GM21381 (cell line): Measurements from ENCODE around the gene PLA2G6.

Experiments used
- ATAC-seq: cut with Tn5 transposase; IDR thresholded peaks from one replicate; pipeline ENCODE4 v1.9.1; 2021; ENCODE audit warnings: mild to moderate bottlenecking, moderate library complexity; ENCODE audit not compliant: unreplicated experiment

Gene PLA2G6

DNA sequence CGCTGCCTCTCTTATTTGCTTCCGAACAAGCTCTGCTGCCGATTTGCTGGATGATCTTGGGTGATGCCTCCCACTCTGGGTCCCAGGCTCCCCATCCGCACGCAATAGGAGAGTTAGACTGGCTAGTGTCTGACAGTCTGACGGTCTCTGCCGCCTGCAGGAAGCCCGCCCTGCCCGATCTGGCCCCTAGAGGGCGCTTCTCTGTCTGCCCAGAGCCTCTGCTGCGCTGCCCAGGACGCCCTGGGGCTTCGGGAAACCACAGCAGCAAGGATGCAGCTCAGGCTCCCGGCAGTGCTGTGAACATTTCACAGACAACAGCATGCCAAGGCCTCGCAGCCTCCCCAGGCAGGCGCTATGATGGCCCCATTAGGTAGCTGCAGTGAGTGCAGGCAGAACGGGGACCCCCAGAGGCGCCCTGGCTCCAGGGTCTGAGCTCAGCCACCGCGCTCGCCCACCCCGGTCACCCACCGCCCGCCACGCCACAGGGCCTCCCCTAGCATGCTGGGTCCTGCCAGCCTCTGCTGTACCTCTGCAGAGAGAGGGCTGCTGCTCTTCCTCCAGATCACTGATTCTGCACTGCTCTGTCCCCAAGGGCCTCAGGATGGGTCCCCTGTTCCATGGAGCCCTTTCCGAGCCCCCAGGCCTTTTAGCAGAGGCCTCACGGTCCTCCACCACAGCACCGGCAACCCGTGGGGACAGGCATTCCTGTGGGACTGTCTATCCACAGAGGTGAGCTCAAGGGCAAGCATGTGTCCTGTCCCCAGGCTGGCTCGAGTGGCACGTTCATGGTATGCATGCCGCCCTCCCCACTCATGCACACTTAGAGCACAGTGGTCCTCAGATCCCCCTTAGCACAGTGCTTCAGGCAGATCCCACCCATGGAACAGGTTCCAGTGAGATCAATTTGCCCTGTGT, 66.9 kb downstream of the PLA2G6 start:
- ATAC-seq, result no peak

DNA sequence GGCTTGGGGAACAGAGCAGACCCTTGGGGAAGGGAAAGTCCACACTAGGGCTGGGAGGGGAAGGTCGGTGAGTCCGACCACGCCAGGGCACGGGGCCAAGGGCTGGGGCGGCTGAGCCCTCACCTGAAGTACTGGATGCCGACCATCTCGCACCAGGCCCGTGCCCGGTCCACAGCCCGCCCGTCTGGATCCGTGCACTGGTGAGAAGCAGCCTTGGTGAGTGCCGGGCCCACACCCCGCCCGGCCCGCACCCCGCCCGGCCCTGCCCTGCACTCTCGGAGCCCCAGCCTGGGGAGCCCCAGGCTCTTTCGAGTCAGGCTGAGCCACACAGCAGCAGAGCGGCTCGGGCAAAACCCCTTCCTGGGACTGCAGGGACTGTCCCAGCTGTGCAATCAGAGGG, 69.2 kb downstream of the PLA2G6 start:
- ATAC-seq, result no peak

DNA sequence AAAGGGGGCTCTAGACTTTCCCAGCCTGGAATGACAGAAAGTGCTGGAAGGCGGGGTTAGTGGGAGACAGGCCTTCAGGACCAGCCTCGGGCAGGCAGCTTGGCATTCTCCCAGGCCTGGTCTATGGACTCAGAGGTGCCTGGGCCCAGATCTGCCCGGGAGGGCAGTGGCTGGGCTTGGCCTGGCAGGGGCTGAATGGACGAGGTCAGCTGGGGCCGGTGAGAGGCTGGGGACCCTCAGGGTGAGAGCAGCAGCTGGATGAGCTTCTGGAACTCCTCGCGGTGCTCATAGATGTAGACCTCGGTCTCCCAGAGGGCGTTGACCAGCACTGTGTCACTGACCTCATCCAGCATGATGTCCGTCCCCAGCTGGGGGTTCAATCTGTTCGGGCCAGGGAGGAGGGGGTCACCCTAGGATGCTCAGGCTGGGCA, 69.7 kb downstream of the PLA2G6 start:
- no peak for ATAC-seq

DNA sequence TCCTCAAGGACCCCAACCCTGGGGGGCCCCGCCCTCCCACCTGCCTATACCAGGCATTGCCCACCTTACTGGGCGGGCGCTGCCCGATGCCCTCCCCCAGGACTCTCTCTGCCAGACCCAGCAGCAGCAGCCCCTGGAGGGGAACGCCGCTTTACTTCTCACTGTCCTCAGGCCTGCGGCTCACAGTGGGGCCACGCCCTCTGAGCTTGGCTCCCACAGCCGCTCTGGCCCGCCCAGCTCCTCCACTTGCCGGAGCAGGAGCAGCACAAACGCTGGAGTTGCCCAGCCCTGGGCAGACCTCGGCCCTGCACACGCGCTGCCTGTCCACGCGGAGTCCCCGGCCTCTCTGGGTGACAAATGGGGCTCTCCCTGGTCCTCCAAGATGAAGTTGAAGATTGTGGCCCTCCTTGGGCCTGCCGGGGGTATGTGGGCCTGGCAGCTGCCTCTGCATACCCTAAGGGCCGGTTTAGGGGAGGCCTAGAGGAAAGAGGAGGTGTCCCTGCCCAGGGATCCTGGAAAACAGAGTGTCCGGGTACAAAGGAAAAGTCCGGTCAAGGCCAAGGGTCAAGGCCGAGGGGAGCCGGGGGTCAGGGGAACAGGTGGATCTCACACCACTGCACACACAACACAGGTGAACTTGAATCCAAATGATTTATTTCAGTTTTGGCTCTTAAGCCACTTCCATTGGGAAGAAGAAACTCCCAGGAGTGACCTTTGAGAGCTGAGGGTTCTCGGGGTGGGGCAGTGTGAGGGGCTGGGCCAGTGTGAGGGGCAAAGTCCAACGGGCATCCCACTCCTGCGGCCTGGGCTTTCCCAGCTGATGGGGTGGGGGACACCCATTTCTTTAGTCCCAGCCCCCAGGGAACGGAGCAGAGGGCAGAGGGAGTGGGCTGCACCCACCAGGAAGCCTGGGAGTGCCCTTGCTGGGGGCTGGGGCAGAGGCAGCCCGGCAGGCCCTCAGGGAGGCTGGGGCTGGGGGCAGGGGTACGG, 70.5 kb downstream of the PLA2G6 start:
- no peak for ATAC-seq

DNA sequence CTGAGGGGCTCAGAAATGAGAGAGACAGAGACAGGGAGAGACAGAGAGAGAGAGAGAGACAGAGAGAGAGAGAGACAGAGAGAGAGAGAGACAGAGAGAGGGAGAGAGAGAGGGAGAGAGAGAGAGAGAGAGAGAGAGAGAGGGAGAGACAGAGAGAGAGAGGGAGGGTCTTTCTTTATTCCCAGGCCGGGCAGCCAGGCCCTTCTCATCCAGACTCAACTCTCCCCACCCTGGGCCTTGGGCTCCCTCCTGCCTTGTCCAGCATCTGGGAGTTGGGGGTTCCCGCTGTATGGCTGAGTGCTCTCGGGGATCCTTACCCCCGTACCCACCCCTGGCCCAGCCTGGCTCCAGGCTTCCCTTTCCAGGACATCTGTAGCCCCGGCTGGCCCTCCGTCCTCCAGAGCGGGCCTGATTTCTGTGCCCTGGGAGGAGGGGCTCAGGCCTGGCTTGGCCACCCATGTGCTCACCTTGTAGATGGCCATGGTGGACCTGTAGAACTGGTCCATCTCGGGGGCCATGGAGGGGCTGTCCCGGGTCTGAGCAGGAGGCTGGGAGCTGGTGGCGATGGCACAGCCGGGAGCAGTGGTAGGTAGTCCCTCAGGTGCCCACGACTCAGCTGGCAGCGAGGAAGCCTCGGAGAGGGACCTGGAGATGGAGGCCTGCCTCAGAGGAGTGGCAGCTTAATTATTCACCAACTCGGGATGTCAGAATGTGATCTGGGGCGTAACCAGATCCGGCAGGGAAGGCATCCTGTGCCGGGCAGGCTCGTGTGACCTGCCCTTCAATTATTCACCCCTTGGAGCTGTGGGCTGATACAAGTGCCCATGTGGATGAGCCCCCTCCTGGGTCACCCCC, 71.4 kb downstream of the PLA2G6 start, which contains the start of gene BAIAP2L2:
TSS of gene BAIAP2L2 (minus strand) at position 677 of the 855 bp plus-strand sequence. CDS start at position 518, 159 bp downstream.
- no peak for ATAC-seq

DNA sequence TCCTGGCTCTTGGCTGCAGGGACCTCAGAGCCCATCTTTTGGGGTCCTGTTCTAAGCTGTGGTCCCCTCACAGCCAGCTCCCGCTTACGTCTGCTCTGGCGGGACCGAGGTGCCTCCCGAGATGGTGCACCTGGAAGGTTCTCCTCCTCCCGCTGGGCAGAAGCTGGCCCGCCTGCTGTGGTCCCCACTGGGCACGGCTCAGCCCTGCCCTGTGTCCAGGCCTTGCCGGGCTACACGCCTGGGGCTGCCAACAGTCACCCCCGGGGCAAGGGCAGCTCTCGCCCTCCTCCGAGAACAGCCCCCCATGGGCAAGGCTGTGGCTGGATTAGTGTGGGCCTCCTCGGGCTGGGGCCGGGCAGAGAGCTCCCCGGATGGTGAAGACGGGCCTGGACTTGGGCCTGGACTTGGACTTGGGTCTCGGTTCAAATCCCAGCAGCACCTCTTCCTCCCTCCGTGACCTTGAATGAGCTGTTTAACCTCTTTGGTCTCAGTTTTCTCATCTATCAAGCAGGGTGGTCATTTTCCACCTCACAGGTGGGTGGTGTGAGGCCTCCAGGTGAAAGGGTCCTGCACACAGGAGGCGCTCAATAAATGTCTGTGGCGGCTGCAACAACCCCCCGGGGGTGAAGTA, 72.1 kb downstream of the PLA2G6 start:
- no peak for ATAC-seq

DNA sequence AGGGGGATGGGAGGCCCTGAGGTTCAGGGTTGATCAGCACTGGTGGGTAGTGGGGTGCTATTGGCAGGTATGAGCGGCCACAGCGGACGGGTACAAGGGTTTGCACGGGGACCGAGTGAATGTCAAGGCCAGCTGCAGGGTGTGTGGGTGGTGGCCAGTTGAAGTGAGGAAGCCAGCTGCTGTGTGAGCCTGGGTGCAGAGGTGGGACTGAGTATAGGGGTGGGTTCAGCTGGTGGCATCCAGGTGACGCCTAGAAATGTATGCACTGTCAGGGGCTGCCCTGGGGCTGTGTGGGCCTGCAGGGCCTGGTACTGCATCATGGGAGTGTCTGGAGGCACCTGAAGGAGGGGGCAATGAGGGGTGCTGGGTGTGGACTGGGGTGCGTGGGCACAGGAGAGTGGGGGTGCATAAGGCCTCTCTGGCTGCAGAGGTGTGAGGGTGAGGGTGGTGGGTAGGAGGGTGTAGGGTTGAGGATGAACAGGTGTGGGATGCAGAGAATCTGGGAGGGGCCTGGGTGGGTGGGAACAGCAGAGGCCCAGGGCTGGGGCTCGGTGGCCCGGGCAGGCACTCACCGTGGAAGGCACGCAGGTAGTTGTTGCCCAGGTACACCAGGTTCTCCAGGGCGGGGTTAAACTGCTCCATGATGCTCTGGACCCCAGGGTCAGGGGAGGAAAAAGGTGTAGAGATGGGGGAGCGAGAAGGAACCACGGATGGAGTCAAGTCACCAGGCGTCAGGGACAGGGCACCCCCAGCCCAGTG, 72.9 kb downstream of the PLA2G6 start:
- ATAC-seq, result no peak

DNA sequence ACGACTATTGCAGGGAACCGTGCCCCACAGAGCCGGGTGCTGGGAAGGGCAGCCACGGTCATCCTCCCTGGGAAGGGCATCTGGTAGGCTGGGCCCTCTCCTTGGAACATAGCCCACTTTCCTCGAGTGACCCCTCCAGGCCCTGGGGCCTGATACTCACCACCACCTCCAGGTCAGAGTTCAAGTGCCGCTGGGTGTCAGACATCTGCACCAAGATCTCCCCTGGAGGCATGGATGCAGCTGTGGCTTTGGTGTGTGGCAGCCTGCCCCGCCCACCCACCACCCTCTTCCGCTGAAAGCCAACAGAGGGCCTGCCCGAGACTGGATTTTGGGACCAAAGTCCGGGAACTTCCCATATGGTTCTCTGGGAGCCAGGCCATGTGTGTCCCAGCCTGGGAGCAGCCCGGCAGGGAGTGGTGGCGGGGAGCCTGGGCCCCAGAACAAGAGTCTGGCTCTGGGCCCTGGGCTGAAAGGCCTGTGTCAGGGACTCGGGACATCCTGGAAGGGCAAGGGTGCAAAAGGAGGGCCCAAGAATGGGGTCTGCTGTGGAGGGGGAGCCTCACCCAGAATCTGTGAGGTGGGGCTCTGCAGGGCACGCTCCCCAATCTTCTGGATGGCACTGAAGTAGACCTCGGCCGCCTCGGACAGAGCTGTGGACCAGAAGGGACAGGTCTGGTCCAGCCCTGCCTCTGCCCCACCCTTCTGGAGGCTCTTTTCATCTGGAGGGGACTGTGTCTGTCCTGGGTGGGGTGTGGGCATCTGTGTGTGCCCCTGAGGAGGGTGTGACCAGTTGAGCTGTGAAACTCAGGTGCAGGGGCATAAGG, 73.7 kb downstream of the PLA2G6 start:
- no peak for ATAC-seq

DNA sequence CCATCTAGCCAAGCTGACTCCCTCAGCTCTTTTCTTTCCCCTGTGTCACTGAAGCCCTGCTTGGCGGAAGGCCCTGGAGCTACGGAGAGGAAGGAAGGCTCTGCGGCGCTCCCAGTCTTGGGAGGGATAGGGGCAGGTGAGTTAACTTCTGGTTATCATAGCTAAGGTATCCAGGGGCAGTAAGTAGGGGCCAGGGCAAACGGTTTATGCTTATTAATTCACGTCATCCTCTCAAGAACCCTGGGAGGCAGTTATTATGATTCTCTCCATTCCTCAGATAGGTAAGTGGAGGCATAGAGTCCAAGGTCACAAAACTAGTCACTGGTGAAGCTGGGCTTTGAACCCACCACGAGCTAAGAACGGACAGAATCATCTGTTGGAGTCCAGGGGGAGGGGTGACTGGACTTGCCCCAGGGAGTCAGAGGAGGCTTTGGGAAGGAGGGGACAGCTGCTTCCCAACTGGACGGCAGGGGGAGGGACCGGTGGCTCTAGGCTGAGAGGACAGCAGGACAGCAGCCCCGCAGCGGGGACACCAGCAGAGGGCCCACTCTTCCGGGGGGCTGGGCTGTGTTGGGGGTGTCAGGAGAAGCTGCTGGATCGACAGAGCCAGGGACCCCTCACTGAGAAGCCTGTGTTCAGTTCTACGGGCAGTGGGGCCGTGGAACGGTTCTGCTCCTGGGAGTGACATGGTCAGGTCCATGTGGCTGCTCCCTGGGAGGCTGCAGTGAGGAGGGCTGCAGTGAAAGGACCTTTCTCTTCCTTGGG, 74.6 kb downstream of the PLA2G6 start:
- no peak for ATAC-seq

DNA sequence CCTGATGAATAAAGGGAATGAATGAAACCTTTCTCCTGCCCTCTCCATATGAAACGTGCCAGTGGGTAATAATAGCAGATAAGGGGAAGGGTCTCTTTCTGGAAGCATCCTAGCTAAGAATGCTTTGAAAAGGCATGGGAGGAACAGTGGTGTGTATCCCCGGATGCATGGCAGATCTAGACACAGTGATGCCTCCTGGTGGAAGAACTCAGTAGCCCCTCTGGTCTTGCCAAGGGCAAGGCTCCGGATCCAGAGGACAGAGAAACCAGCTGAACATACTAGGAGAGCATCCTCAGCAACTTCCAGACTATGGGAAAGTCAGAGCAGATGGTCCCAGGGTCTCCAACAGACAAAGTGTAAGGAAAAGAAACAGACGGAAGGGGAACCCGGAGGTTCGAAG, 77.5 kb downstream of the PLA2G6 start:
- no peak for ATAC-seq

DNA sequence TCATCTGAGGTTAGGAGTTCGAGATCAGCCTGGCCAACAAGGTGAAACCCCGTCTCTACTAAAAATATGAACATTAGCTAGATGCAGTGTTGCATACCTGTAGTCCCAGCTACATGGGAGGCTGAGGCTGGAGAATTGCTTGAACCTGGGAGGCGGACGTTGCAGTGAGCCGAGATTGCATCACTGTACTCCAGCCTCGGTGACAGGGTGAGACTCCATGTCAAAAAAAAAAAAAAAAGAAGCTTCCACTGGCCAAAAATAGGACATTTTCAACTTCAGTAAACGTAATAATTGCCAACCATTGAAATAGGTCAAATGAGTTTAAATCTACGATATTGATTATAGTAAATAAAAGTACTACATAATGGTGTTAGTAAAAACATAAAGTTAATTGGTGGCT, 78.0 kb downstream of the PLA2G6 start:
- ATAC-seq, result no peak

DNA sequence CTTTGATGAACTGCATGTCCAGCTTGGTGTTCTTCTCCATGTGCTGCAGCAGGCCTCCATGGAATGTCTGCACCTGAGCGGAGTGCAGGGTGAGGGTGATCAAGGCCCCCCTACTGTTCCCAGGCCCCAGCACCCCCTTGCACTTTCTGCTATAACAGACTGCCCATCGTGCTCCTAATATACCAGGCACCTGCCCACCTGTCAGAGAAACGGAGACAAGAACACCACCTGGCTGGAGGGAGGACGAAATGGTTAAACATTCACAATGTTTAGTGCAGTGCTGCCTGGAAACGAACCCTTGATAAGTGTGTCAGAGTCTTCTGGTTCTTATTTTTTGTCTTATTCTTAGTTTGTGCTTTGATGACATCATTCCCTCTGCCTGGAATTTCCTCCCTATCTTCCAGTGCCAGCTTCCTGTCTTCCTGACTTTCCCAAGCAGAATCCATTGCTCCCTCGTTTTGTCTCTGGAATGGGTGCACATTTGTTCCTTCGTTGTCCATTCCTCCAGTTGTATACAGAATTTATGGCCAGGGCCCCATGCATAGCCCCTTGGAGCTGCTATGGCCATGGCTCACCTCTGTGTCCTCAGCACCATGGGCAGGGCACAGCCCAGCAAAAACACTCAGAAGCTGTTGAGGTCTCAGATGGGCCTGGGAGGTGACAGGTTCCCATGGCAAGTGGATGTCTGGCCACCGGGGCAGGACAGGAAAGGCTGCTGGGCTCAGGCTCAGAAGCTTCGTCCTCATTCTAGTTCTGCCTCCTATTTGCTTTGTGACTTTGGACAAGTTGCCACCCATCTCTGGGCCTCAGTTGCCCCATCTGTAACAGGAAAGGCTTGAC, 83.0 kb downstream of the PLA2G6 start:
- ATAC-seq, result no peak

DNA sequence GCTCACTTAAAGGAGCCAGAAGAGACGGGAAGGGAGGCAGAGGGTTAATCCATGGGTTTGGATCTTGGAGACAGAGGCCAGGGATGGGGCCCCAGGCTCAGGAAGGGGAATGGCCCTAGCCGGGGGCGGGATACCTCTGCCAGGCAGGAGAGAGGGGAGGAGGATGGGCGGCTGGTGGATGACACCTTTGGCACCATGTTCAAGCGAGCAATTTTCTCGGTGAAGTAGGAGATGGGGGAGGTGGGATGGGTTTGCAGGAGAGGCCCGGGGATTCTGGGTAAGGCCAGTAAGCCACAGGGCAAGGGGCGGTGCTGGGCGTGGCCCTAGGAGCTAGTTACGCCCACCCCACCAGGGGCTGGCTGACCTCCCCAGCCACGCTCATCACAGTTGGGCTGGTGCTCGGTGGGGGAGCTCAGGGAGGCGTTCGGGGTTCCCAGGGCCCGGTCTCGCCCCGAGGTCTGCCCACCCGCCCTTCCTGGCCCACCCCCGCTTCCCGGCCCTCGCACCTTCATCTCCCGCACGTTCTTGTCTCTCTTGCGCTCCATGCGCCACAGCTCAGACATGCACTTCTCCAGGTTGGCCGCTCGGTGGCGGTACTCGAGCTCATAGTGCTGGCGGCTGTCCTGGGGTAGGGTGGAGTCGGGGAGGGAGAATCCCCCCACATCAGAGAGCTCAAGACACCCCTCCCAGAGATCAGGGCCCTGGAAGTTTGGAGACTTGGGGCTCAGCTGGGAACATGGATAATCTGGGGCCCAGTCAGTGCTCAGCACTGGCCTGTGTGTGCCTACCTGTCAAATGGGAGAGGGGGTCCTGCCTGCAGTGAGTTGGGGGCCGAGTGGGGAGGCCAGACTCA, 83.8 kb downstream of the PLA2G6 start:
- ATAC-seq, result no peak

DNA sequence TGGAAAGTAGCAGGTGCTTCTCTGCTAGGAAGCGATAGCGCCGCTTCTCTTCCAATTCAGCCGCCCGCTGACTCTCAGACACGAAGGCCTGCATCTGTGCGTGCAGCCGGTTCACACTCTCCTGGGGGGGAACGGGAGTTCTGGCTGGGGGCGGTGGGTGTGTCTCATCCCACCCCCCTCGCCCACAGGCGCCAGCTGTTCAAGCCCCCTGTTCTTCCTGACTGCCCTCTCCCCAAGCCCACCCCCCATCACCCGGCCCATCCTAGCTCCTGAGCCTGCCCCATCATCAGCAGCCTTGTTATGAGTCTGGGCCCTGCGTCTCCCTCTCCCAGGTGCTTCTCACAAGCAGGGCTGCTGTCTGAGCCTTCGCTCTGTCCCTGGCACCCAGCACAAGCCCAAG, 84.6 kb downstream of the PLA2G6 start:
- no peak for ATAC-seq

DNA sequence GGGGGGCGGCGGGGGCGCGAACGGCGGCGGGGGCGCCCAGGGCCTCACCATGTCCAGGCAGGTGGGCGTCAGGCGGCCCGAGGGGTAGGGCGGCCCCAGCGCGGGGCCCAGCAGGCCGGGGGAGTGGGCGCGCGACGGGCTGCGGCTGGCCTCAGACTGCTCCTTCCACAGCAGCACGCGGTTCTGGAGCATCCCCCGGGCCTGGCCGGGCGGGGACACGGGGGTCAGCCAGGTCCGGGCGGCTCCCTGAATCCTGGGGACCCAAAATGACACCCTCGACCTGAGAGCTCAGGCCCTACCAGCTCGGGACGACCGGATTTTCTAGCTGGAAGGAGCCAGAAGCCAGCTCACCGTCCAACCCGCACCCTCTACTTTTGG, 92.2 kb downstream of the PLA2G6 start:
- no peak for ATAC-seq
